OCI-LY1 (cell line): ENCODE results near the gene ZNF804A.

Experiments used
- H2AFZ ChIP-seq: fragments of 200-600 bp; sonication (generic), shearing (Covaris generic); 2 replicates; pipeline ENCODE4 v1.6.0; 2014; ENCODE audit warnings: antibody characterized with exemption, mild to moderate bottlenecking, low read length
- H3F3A ChIP-seq: fragments of 200-600 bp; sonication (generic), shearing (Covaris generic); 2 replicates; pipeline ENCODE4 v1.6.0; 2014; ENCODE audit warnings: mild to moderate bottlenecking, antibody characterized with exemption, low read length, moderate library complexity; ENCODE audit not compliant: insufficient read depth
- H3K27ac ChIP-seq: fragments of 200-600 bp; sonication (generic); 2 replicates; pipeline ENCODE4 v1.5.1; 2014; ENCODE audit warnings: low read length, mixed run types, mild to moderate bottlenecking, low read depth; ENCODE audit not compliant: poor library complexity, severe bottlenecking
- H3K27me3 ChIP-seq: fragments of 200-600 bp; sonication (generic); 2 replicates; pipeline ENCODE4 v1.6.0; 2014; ENCODE audit warnings: antibody characterized with exemption, mild to moderate bottlenecking, low read length, moderate library complexity; ENCODE audit not compliant: insufficient read depth
- H3K36me3 ChIP-seq: fragments of 200-600 bp; sonication (generic); 2 replicates; pipeline ENCODE4 v1.6.1; 2014; ENCODE audit warnings: mild to moderate bottlenecking, antibody characterized with exemption, low read length, moderate library complexity, mixed read lengths; ENCODE audit not compliant: insufficient read depth
- H3K4me1 ChIP-seq: fragments of 200-600 bp; sonication (generic); 2 replicates; pipeline ENCODE4 v1.5.1; 2014; ENCODE audit warnings: mild to moderate bottlenecking, low read length, moderate library complexity; ENCODE audit not compliant: insufficient read depth, severe bottlenecking
- H3K4me2 ChIP-seq: fragments of 200-600 bp; sonication (generic), shearing (Covaris generic); 2 replicates; pipeline ENCODE4 v1.6.1; 2014; ENCODE audit warnings: low read length
- H3K4me3 ChIP-seq: fragments of 200-600 bp; sonication (generic); 2 replicates; pipeline ENCODE4 v1.5.1; 2014; ENCODE audit warnings: low read length, low read depth, mild to moderate bottlenecking, mixed read lengths; ENCODE audit not compliant: poor library complexity, severe bottlenecking
- H3K79me2 ChIP-seq: fragments of 200-600 bp; shearing (Covaris generic); 2 replicates; pipeline ENCODE4 v1.6.1; 2016; ENCODE audit warnings: mixed run types, low read length, mixed read lengths; ENCODE audit not compliant: insufficient read depth
- H3K9ac ChIP-seq: fragments of 200-600 bp; sonication (generic), shearing (Covaris generic); 2 replicates; pipeline ENCODE4 v1.6.1; 2014; ENCODE audit warnings: mild to moderate bottlenecking, low read length, mixed read lengths
- H3K9me2 ChIP-seq: fragments of 200-600 bp; sonication (generic), shearing (Covaris generic); 2 replicates; pipeline ENCODE4 v1.6.1; 2014; ENCODE audit warnings: low read depth, mild to moderate bottlenecking, low read length, mixed read lengths
- H3K9me3 ChIP-seq: fragments of 200-600 bp; shearing (Covaris generic); 2 replicates; pipeline ENCODE4 v1.6.1; 2014; ENCODE audit warnings: low read length, mixed read lengths
- H4K20me1 ChIP-seq: fragments of 200-600 bp; sonication (generic), shearing (Covaris generic); 2 replicates; pipeline ENCODE4 v1.6.0; 2016; ENCODE audit warnings: mild to moderate bottlenecking, low read length; ENCODE audit not compliant: insufficient read depth
- CTCF ChIP-seq: fragments of 200-600 bp; sonication (generic), shearing (Covaris generic); IDR thresholded peaks from 2 replicates; pipeline ENCODE4 v1.5.1; 2017; ENCODE audit warnings: mild to moderate bottlenecking, antibody characterized with exemption, low read length, moderate library complexity, mixed read lengths
- EZH2 ChIP-seq: fragments of 200-600 bp; sonication (generic), shearing (Covaris generic); IDR thresholded peaks from 2 replicates; pipeline ENCODE4 v1.8.0; 2017; ENCODE audit warnings: borderline replicate concordance, mixed run types, mild to moderate bottlenecking, antibody characterized with exemption, low read length, moderate library complexity, mixed read lengths

ZNF804A gene

DNA sequence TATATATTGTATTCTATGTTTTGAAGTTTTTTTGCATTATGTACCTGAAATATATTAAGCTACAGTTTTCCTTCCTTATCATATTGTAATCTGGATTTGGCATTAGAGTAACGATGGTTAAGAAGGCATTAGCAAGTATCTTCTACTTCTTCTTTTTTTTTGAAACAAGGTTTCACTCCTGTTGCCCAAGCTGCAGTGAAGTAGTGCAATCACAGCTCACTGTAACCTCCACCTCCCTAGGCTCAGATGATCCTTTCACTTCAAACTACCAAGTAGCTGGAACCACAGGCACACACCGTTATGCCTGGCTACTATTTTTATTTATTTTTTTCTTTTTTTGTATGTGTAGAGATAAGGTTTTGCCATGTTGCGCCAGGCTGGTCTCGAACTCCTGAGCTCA is 201.1 kb downstream of the ZNF804A start:
- Histone ChIP-seq H3K79me2 (peaks cover 97% of the 10 kb centered on the region), H2AFZ (no peak overlapping the region), H3K9me2 (no peaks in the 10 kb centered on the region), H3K27ac (no peak overlapping the region), H3K9ac (no peak overlapping the region), H4K20me1 (peaks cover 5% of the 10 kb centered on the region; the same call in 1 of the 2 replicates), H3K36me3 (peaks cover 8% of the 10 kb centered on the region), H3K4me2 (no peak overlapping the region), H3K27me3 (no peaks in the 10 kb centered on the region), H3F3A (0 out of 2 replicates have a peak, but pooled peaks cover 2% of the 10 kb centered on the region), H3K9me3 (no peaks in the 10 kb centered on the region; the same call in 1 of the 2 replicates), H3K4me1 (peaks cover 7% of the 10 kb centered on the region), H3K4me3 (no peak overlapping the region)
- TF ChIP-seq CTCF = no peak
- no peak for TF ChIP-seq EZH2

GRCh38 chr2:184814421-184814820 is 216.1 kb downstream of the ZNF804A start:
- Histone ChIP-seq H3K27ac (no peak overlapping the region), H2AFZ (no peak overlapping the region), H3K36me3 (peaks cover 72% of the 10 kb centered on the region), H3F3A (no peaks in the 10 kb centered on the region), H3K4me3 (no peak overlapping the region), H3K9me3 (no peaks in the 10 kb centered on the region), H3K4me1 (no peaks in the 10 kb centered on the region), H3K9me2 (no peaks in the 10 kb centered on the region), H3K27me3 (no peaks in the 10 kb centered on the region), H4K20me1 (no peaks in the 10 kb centered on the region), H3K4me2 (no peak overlapping the region), H3K79me2 (peaks cover 60% of the 10 kb centered on the region), H3K9ac (no peak overlapping the region)
- no peak for TF ChIP-seq CTCF
- TF ChIP-seq EZH2 = no peak

DNA sequence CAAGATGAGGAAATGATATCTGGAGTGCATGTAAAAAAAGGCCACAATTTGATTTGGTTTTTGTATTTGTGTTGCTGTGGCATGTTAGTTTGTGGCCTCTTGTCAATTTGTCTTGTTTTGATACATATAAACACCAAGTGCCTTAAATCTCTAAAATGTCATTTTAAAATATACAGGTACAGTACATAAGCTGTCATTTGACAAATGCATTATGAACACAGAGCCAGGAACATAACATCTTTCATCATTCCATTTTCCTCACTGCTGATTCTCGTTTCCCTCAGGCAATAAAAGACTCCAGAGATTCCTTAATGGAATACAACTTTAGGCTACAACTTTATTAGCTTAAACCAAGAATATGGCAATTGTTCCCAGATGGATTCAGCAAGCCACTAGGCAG is 217.5 kb downstream of the ZNF804A start:
- TF ChIP-seq CTCF = no peak
- no peak for TF ChIP-seq EZH2
- Histone ChIP-seq H3K79me2 (peaks cover 50% of the 10 kb centered on the region), H3K4me1 (no peaks in the 10 kb centered on the region), H3K27me3 (no peaks in the 10 kb centered on the region), H3K27ac (no peak overlapping the region), H3K9me3 (no peaks in the 10 kb centered on the region), H3K36me3 (peaks cover 62% of the 10 kb centered on the region), H3K9ac (no peak overlapping the region), H3K4me2 (no peak overlapping the region), H3F3A (no peaks in the 10 kb centered on the region), H4K20me1 (no peaks in the 10 kb centered on the region), H3K4me3 (no peak overlapping the region), H2AFZ (no peak overlapping the region), H3K9me2 (no peaks in the 10 kb centered on the region)
